HG03060 (cell line): ENCODE results near the gene MYO1D.
"Not testable (repeated sequence)": the region's sequence is repeated elsewhere in the genome, so short reads cannot be mapped to it uniquely, and the experiment has no call there.

Source experiments
- ATAC-seq: cut with Tn5 transposase; IDR thresholded peaks from one replicate; pipeline ENCODE4 v1.9.1; 2021; ENCODE audit warnings: low read depth, moderate number of reproducible peaks; ENCODE audit not compliant: unreplicated experiment

MYO1D gene

GRCh38 chr17:32896647-32897258 lies 19.8 kb upstream of the MYO1D start:
- ATAC-seq = no peak

GRCh38 chr17:32894245-32894644 lies 17.3 kb upstream of the MYO1D start:
- no peak for ATAC-seq

DNA sequence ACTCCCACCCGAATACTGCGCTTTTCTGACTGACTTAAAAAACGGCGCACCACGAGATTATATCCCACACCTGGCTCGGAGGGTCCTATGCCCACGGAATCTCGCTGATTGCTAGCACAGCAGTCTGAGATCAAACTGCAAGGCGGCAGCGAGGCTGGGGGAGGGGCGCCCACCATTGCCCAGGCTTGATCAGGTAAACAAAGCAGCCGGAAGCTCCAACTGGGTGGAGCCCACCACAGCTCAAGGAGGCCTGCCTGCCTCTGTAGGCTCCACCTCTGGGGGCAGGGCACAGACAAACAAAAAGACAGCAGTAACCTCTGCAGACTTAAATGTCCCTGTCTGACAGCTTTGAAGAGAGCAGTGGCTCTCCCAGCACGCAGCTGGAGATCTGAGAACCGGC lies 10.5 kb upstream of the MYO1D start:
- ATAC-seq = not testable (repeated sequence)

GRCh38 chr17:32886951-32887350 lies 10.0 kb upstream of the MYO1D start:
- ATAC-seq = not testable (repeated sequence)

DNA sequence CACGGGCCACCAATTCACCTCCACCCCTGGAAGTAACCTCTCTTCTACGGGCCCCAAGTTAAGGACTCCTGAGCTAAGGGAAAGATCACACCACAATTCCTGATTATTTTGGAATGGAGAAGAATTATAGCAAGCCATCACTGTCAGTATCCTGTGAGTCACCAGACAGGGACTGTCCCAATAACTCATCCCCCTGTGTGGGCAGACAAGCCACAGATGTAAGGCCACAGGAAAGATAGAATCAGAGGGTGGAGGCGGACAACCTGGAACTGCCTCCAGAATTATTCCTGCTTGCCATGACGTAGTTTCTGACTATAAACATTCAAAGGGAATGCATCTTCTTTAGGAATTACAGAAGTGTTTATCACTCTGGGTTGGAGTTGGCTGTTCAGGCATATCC lies 5.8 kb upstream of the MYO1D start:
- no peak for ATAC-seq

GRCh38 chr17:32882029-32882428 lies 5.1 kb upstream of the MYO1D start:
- no peak for ATAC-seq

DNA sequence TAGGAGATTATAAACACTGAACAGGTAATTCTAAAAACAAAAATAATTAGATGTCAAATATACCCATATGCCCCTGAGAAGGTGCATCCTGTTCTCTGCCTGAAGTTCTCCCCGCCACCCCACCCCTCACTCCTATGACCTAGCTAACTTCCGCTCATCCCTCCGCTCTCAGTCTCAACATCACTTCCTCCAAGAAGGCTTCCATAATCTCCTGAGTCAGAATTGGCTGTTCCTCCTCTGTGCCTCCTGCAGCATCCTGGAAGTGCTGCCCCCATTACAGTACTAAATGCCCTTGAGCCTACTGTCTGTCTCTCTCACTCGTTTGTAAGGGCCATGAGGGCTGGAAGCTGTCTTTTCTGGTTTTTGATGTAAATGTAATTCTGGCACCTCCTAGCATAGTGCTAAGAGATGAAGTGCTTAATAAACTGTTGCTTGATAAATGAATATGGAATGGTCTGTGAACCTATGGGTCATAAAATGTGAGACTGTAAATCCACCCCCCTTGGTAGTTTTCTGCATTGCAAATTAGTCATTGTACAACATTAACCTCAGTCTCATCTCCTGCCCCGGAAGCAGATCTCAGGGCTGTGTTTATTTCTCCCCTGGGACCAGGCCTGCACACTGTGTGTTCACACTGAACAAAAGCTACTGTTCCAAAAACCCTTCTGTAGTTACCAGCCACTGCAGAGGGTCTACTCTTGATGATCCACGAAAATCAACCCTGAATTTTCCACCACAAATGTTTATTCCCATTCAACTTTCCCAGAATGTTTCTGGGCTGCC lies 3.9 kb upstream of the MYO1D start:
- no peak for ATAC-seq

DNA sequence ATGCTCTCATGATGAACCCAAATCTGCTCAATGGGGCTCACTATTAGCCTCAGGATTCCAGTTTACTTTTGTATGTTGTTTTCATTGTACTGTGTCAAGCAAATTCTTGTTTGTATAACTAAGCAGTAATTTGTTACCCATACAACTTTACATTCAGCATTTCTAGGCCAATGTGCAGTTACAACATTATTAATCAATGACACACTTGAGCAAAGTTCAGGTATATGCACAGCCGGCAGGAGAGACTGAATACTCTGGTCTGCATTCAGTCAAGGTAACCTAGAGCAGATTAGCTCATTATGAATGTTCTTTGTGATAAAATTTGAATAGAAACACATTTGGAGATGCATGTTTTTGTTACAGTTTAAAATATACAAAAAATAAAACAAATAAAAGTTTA lies 2.2 kb upstream of the MYO1D start:
- ATAC-seq = no peak

DNA sequence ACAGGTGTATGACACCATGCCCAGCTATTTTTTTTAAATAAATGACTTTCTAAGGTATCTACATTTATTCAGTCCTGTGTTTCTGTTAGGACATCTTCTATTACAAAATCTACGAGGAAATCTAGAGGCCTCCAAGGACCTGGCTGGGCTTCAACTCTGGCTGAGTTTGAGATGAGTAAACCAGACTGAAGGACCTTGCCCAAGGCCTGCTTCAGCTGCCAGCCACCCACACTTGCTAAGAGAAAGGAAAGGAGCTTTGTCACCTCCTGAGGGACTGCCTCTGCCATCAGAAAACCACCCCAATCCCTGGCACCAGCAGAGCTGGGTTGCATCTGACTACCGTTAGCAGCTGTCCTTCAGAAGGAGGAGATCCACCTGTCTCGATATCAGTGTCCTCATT lies 1.3 kb upstream of the MYO1D start:
- no peak for ATAC-seq

DNA sequence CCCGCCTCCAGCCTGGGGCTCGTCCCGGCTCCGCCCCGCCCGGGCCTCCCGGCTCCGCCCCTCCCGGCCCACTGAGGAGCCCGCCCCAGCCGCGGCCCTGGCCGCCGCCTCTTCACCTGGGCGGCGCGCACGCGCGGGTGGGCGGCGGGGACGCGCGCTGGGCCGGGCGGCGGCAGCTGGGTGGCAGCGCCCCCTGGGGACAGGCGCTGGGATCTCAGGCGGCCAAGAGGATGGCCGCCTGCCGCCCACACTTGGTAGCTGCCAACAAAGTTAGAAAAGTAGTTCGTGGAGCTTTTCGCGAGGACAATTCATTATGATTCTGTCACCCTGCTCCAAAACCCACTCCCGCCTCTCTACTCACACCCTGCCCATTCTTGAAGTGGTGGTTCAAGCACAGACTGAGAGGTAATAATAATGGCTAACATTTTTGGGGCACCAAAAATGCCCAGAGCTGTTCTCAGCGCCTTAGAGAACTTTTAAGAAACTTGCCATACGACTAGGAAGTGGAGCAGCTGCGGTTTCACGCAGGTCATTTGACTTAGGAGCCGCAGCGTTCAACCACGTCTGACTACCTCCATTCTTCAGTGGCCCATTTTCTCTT lies 340 bp upstream of the MYO1D start:
- ATAC-seq = peak; percentile 41

GRCh38 chr17:32875923-32876416 lies 954 bp downstream of the MYO1D start:
- ATAC-seq = no peak

- ATAC-seq = no peak
These were observed 1.6 kb downstream of the MYO1D start for GRCh38 chr17:32875230-32875917.

DNA sequence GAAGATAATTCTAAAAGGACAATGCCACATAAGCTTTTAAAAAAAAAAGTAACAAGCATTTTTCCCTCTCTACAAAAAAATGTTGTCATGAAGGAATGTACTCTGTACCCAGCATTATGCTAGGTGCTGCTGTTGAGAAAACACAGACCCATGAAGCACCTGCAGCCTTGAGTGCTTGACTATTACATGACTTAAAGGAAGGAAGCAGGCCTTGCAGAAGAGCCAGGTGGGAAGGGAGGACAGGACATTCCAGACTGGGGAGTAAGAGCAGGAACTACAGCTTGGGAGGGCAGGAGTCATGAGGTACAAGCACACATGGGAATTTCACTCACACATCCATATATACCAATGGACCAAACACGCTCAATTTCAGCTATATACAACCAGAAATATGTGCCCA lies 3.8 kb downstream of the MYO1D start:
- ATAC-seq = no peak

GRCh38 chr17:32871746-32872145 lies 5.2 kb downstream of the MYO1D start:
- no peak for ATAC-seq

DNA sequence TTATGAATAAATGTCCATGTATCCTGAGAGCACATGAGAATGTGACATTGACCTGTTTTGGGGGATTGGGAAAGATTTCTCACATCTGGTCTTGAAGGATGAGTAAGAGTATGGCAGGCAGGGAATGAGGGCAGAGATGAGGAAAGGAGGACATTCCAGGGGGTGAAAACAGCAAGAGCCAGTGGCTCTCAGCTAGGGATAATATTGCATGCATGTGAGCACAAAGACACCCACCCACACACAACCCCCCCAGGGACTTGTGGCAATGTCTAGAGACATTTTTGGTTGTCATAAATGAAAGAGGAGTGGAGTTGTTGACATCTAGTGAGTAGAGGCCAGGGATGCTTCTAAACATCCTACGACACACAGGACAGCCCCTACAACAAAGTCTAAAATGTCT lies 6.0 kb downstream of the MYO1D start:
- ATAC-seq = no peak

DNA sequence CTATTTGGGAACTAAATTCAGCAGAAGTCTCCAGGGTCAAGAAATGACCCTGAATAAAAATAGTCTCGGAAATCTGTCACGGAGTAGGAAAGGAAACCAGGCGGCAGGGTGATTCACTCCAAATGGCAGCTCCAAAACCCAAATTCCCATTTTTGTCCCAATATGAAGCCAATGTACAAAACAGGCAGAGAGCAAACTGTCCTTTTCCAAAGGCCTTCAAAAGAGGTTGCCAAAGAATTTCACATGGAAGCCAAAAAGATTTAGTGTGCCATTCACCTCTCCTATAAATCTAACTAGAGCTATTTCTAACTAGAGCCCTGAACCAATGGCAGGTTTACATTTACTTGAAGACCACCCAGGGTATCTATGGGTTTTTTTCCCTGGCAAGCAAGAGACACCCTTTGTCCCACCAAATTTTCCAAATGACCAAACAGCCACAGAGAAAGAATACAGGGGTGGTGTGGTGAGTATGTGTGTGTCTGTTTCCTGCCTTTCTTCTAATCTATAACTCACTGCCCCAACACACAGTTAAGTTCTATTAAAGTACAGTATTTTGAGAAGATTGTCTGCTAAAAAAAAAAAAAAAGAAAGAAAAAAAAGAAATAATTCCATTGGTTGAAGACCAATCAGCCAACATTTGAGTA lies 6.8 kb downstream of the MYO1D start:
- no peak for ATAC-seq

GRCh38 chr17:32869345-32870026 lies 7.4 kb downstream of the MYO1D start:
- ATAC-seq = no peak

GRCh38 chr17:32865141-32865540 lies 11.8 kb downstream of the MYO1D start:
- ATAC-seq = no peak

DNA sequence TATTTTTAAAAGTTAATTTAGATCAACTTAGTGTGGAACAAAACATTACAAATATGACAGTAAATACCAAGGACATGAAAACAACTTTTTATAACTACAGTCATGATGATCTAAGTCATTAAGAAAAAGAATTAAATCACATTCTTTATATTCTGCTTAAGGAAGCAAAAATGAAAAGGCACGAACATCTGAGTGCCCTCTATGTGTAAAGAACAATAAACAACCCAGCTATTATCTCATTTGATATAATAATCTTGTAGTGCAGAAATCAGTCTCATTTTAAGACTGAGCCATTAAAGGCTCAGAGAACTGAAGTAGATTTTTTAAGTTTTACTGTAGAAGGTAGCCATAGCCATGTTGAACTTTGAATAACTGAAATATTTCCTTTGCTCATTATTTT lies 13.4 kb downstream of the MYO1D start:
- ATAC-seq = no peak

GRCh38 chr17:32862940-32863339 lies 14.0 kb downstream of the MYO1D start:
- ATAC-seq = no peak
